Esophagus muscularis mucosa (tissue), 3 donors: ENCODE measurements around the gene MCAT.

ENCODE experiments used
- CTCF ChIP-seq, 3 experiments: fragments of 200-600 bp in 2 of 3; fragments of 450-650 bp in 1 of 3; sonication (generic) in 2 of 3; IDR thresholded peaks; one replicate each; pipeline ENCODE4 v1.5.1; 2017 to 2019; ENCODE audit warnings: antibody characterized with exemption in 3 of 3, mild to moderate bottlenecking in 2 of 3, moderate library complexity in 1 of 3
- EP300 ChIP-seq: sonication (generic); formaldehyde crosslinking; IDR thresholded peaks from one replicate; pipeline ENCODE4 v1.6.1; 2017; ENCODE audit warnings: antibody characterized with exemption

- TF ChIP-seq CTCF (IDR thresholded peaks at IDR 0.05) (no peak), EP300 (no peak)
These were observed 23.1 kb upstream of the MCAT start for GRCh38 chr22:43166132-43166930.
